Mesenchymal stem cell (in vitro differentiated cells and primary cell): ENCODE measurements around the gene VPS39.
"Not testable (repeated sequence)": the region's sequence is repeated elsewhere in the genome, so short reads cannot be mapped to it uniquely, and the experiment has no call there.

Experiments
- DNase-seq: peaks from one replicate; pipeline ENCODE4 v3.0.0-alpha.2; 2013
- H2AFZ ChIP-seq: one replicate; pipeline ENCODE4 v1.6.1; 2013; ENCODE audit warnings: low read depth, mild to moderate bottlenecking, control low read depth, inconsistent platforms, low read length, moderate library complexity
- H2AK5ac ChIP-seq: 2 replicates; pipeline ENCODE4 v1.6.1; 2013; ENCODE audit warnings: low read length, moderate library complexity, mild to moderate bottlenecking, inconsistent platforms; ENCODE audit not compliant: severe bottlenecking
- H2BK120ac ChIP-seq: one replicate; pipeline ENCODE4 v1.6.1; 2013; ENCODE audit warnings: low read depth, mild to moderate bottlenecking, inconsistent platforms, low read length, moderate library complexity
- H2BK12ac ChIP-seq, 2 experiments: one replicate each; pipeline ENCODE4 v1.6.1; 2013; ENCODE audit warnings: inconsistent platforms in 2 of 2, low read length in 2 of 2, mild to moderate bottlenecking in 2 of 2, moderate library complexity in 2 of 2, control low read depth in 1 of 2
- H2BK15ac ChIP-seq: one replicate; pipeline ENCODE4 v1.6.1; 2013; ENCODE audit warnings: mild to moderate bottlenecking, low read depth, inconsistent platforms; ENCODE audit not compliant: poor library complexity, severe bottlenecking
- H2BK5ac ChIP-seq: 2 replicates; pipeline ENCODE4 v1.6.1; 2013; ENCODE audit warnings: low read depth, mild to moderate bottlenecking, low read length, control low read depth, inconsistent platforms; ENCODE audit not compliant: poor library complexity, severe bottlenecking
- H3K14ac ChIP-seq, 2 experiments: one replicate each; pipeline ENCODE4 v1.6.1; 2013; ENCODE audit warnings: inconsistent platforms in 2 of 2, low read length in 2 of 2, control low read depth in 1 of 2, mild to moderate bottlenecking in 1 of 2, moderate library complexity in 1 of 2
- H3K18ac ChIP-seq, 2 experiments: one replicate each; pipeline ENCODE4 v1.6.1; 2013; ENCODE audit warnings: inconsistent platforms in 2 of 2, low read length in 2 of 2, control low read depth in 1 of 2, low read depth in 1 of 2, mild to moderate bottlenecking in 1 of 2
- H3K23ac ChIP-seq, 2 experiments: one replicate each; pipeline ENCODE4 v1.6.1; 2013; ENCODE audit warnings: inconsistent platforms in 2 of 2, low read length in 2 of 2, mild to moderate bottlenecking in 2 of 2, moderate library complexity in 2 of 2, control low read depth in 1 of 2
- H3K27ac ChIP-seq: 2 replicates; pipeline ENCODE4 v1.5.1; 2013; ENCODE audit warnings: mild to moderate bottlenecking, moderate library complexity, low read length, control low read depth, inconsistent platforms; ENCODE audit not compliant: poor library complexity, severe bottlenecking
- H3K27me3 ChIP-seq, 2 experiments: 2 replicates each; pipeline versions ENCODE4 v1.6.1 to v1.7.0; 2013; ENCODE audit warnings: low read length in 2 of 2, mild to moderate bottlenecking in 2 of 2, moderate library complexity in 2 of 2, control low read depth in 1 of 2, inconsistent platforms in 1 of 2; ENCODE audit not compliant: control insufficient read depth in 1 of 2, insufficient read depth in 1 of 2
- H3K36me3 ChIP-seq, 2 experiments: 2 replicates each; pipeline versions ENCODE4 v1.6.1 to v1.7.0; 2013; ENCODE audit warnings: low read length in 2 of 2, control low read depth in 1 of 2, inconsistent platforms in 1 of 2, low read depth in 1 of 2, mild to moderate bottlenecking in 1 of 2; ENCODE audit not compliant: insufficient read depth in 2 of 2, control insufficient read depth in 1 of 2
- H3K4ac ChIP-seq, 2 experiments: one replicate each; pipeline ENCODE4 v1.6.1; 2013; ENCODE audit warnings: inconsistent platforms in 2 of 2, low read length in 2 of 2, mild to moderate bottlenecking in 2 of 2, moderate library complexity in 2 of 2, control low read depth in 1 of 2, low read depth in 1 of 2
- H3K4me1 ChIP-seq: 2 replicates; pipeline ENCODE4 v1.6.1; 2013; ENCODE audit warnings: low read depth, low read length, control low read depth; ENCODE audit not compliant: control insufficient read depth, insufficient read depth
- H3K4me2 ChIP-seq: 2 replicates; pipeline ENCODE4 v1.6.1; 2013; ENCODE audit warnings: low read length, mild to moderate bottlenecking, inconsistent platforms; ENCODE audit not compliant: poor library complexity, severe bottlenecking
- H3K4me3 ChIP-seq, 2 experiments: 2 replicates each; pipeline versions ENCODE4 v1.5.1 to v1.7.0; 2013; ENCODE audit warnings: low read length in 2 of 2, mild to moderate bottlenecking in 2 of 2, control low read depth in 1 of 2, low read depth in 1 of 2; ENCODE audit not compliant: insufficient read depth in 1 of 2
- H3K79me1 ChIP-seq: replicated peaks from 2 replicates; pipeline ENCODE4 v1.6.1; 2013; ENCODE audit warnings: mild to moderate bottlenecking, control low read depth, low read length, inconsistent platforms; ENCODE audit not compliant: poor library complexity, severe bottlenecking
- H3K9ac ChIP-seq: 2 replicates; pipeline ENCODE4 v1.7.0; 2013; ENCODE audit warnings: mild to moderate bottlenecking, low read length, moderate library complexity
- H3K9me3 ChIP-seq: 2 replicates; pipeline ENCODE4 v1.7.0; 2013; ENCODE audit warnings: mild to moderate bottlenecking, low read length; ENCODE audit not compliant: control insufficient read depth
- H4K8ac ChIP-seq: one replicate; pipeline ENCODE4 v1.6.1; 2013; ENCODE audit warnings: inconsistent platforms, mild to moderate bottlenecking, low read length, moderate library complexity
- H4K91ac ChIP-seq: one replicate; pipeline ENCODE4 v1.6.1; 2013; ENCODE audit warnings: mild to moderate bottlenecking, low read length, inconsistent platforms
- WGBS: methylation state at CpG from one replicate; pipeline ENCODE4 v1.1.7; 2013; ENCODE audit warnings: mixed read lengths; 5-methylcytosine and 5-hydroxymethylcytosine counted together

Gene VPS39

DNA sequence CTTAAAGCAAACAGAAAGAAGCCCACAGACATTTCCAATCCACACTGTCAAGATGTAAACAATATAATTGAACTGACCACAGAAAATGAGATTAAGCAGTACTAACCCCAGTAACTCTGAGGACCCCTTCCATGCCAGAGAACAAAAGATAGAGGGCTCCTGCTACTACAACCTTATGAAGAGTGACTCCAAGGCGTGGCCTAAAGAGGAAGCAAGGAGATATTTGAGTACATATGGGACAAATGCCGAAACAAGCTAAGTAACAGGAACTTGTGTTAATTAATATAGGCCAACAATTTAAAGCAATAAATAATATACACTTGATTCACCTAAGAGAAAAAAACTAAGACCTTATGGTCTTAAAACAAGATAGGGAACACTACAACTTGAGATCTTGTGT is 25.0 kb upstream of the VPS39 start:
- Histone ChIP-seq H2AFZ (no peak overlapping the region), H3K27ac (no peak overlapping the region), H2BK12ac (no peak overlapping the region), H3K18ac (no peak overlapping the region), H3K14ac (no peak overlapping the region), H3K4me3 (no peak overlapping the region), H2BK5ac (no peak overlapping the region), H3K4me2 (no peak overlapping the region), H2AK5ac (no peak overlapping the region), H3K23ac (no peak overlapping the region), H3K9ac (no peak overlapping the region), H3K36me3 (peaks cover 10 to 98% of the 10 kb centered on the region in 2 experiments), H4K91ac (no peak overlapping the region), H2BK120ac (no peak overlapping the region), H3K4me1 (no peaks in the 10 kb centered on the region), H3K4ac (no peak overlapping the region), H3K27me3 (no peaks in the 10 kb centered on the region), H3K9me3 (no peaks in the 10 kb centered on the region), H4K8ac (no peak overlapping the region), H3K79me1 (peaks cover 10% of the 10 kb centered on the region), H2BK15ac (no peak overlapping the region)
- DNase-seq, result no peak
- WGBS, result no CpG with 5 or more reads among the region's 2 CpGs

DNA sequence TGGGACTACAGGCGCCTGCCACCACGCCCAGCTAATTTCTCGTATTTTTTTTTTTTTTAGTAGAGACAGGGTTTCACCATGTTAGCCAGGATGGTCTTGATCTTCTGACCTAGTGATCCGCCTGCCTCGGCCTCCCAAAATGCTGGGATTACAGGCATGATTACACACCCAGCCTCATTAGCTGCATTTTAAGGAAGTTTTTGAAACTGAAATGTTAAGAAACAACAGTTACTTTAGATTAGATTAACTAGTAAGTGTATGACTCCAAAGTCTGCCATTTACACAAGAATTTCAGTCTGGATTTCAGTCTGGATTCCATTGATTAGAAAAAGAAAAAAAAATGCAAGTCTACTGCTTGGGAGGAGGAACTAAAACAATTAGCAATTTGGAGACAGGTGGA is 24.5 kb upstream of the VPS39 start:
- 70% methylated on average over 4 of the region's 5 CpGs for WGBS
- H3K14ac ChIP-seq, result no peak overlapping the region
- no peak overlapping the region for H3K4me2 ChIP-seq
- no peak overlapping the region for H4K8ac ChIP-seq
- H2AFZ ChIP-seq, result no peak overlapping the region
- H3K23ac ChIP-seq, result no peak overlapping the region
- no peaks in the 10 kb centered on the region for H3K4me1 ChIP-seq
- H3K79me1 ChIP-seq, result peaks cover 10% of the 10 kb centered on the region
- H3K18ac ChIP-seq, result no peak overlapping the region
- H3K36me3 ChIP-seq, result peaks cover 10 to 98% of the 10 kb centered on the region in 2 experiments
- H4K91ac ChIP-seq, result no peak overlapping the region
- no peak overlapping the region for H2AK5ac ChIP-seq
- H3K4ac ChIP-seq, result no peak overlapping the region
- no peaks in the 10 kb centered on the region for H3K9me3 ChIP-seq
- no peak overlapping the region for H2BK12ac ChIP-seq
- no peak overlapping the region for H3K27ac ChIP-seq
- no peak overlapping the region for H2BK5ac ChIP-seq
- DNase-seq, result no peak
- no peak overlapping the region for H3K4me3 ChIP-seq
- H2BK120ac ChIP-seq, result no peak overlapping the region
- H3K9ac ChIP-seq, result no peak overlapping the region
- no peaks in the 10 kb centered on the region for H3K27me3 ChIP-seq
- H2BK15ac ChIP-seq, result no peak overlapping the region

DNA sequence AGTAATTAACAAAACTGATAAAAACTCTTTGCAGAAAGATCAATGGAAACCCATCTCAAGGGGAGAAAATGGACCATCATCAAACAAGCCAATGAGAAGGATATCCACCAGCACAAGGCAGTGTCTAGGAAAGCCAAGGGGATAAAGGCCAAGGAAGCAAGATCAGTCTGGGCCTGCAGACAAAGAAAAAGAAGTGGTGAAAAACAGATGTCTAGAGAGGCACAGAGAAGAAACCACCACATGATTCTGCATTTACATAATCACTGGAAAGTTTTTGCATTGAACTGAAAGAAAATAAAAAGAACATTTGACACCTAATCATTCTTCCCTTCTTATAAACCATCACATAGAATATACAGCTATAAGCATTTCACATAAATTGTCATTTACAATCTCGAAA is 23.0 kb upstream of the VPS39 start:
- no peak overlapping the region for H2BK120ac ChIP-seq
- no peak overlapping the region for H4K8ac ChIP-seq
- H3K27me3 ChIP-seq, result no peaks in the 10 kb centered on the region

DNA sequence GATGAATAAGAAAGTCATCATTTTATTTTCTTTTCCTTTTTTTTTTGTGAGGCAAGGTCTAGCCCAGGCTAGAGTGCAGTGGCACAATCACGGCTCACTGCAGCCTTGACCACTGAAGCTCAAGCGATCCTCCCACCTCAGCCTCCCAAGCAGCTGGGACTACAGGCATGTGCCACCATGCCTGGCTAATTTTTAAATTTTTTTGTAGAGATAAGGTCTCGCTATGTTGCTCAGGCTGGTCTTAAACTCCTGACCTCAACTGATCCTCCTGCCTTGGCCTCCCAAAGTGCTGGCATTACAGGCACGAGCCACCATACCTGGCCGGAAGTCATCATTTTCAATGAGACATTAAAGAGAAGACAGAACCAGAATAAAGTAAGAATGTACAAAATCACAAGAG is 20.9 kb upstream of the VPS39 start:
- H3K27me3 ChIP-seq, H3K27ac ChIP-seq: not testable (repeated sequence)

More for the DNA sequence above, 23.0 kb upstream of the VPS39 start:
- Histone ChIP-seq H3K14ac (no peak overlapping the region), H3K9ac (no peak overlapping the region), H3K36me3 (peaks cover 15 to 98% of the 10 kb centered on the region in 2 experiments), H3K27ac (no peak overlapping the region), H3K4me1 (no peaks in the 10 kb centered on the region), H2BK15ac (no peak overlapping the region), H3K23ac (no peak overlapping the region), H3K4me2 (no peak overlapping the region), H3K9me3 (no peaks in the 10 kb centered on the region), H2BK12ac (no peak overlapping the region), H3K79me1 (peaks cover 8% of the 10 kb centered on the region), H3K18ac (no peak overlapping the region), H4K91ac (no peak overlapping the region), H2BK5ac (no peak overlapping the region), H2AK5ac (no peak overlapping the region), H3K4ac (no peak overlapping the region), H2AFZ (no peak overlapping the region), H3K4me3 (no peak overlapping the region)
- 97% methylated on average over 1 of the region's 1 CpG for WGBS
- no peak for DNase-seq

More for the DNA sequence above, 20.9 kb upstream of the VPS39 start:
- H2BK12ac ChIP-seq, H2AK5ac ChIP-seq, H3K4me2 ChIP-seq, DNase-seq, H3K9me3 ChIP-seq, H3K14ac ChIP-seq, H2BK5ac ChIP-seq, H3K18ac ChIP-seq, H2BK120ac ChIP-seq, H3K4me1 ChIP-seq, H3K9ac ChIP-seq, H4K8ac ChIP-seq, H3K4me3 ChIP-seq, H4K91ac ChIP-seq, H3K23ac ChIP-seq, H2AFZ ChIP-seq, H2BK15ac ChIP-seq, H3K4ac ChIP-seq: not testable (repeated sequence)
- peaks cover 20 to 98% of the 10 kb centered on the region in 2 experiments for H3K36me3 ChIP-seq
- 95% methylated on average over 3 of the region's 5 CpGs for WGBS
- peaks cover 12% of the 10 kb centered on the region for H3K79me1 ChIP-seq
